ENCODE results near the gene KSR1. TPM values are rescaled to one million over a fixed set of nuclear protein-coding genes. Genes with fewer than 3 reads are reported as not detected.
A peak's percentile ranks its signal among the peaks of the same experiment; 100 is the strongest.
"Not testable (repeated sequence)": the region's sequence is repeated elsewhere in the genome, so short reads cannot be mapped to it uniquely, and the experiment has no call there.

The KSR1 gene
- total and polyA plus RNA-seq, 2 experiments from 2014 or later: 7.8 to 53.2 TPM

GRCh38 chr17:27670791-27671590 is 214.7 kb downstream of the KSR1 start:
- Histone ChIP-seq H3K36me3 (ENCODE audit: insufficient read depth) (no peaks in the 10 kb centered on the region), H3F3A (replicated peaks; ENCODE audit: low read depth) (no peaks in the 10 kb centered on the region), H3K4me2 (no peak overlapping the region), H4K20me1 (replicated peaks; ENCODE audit: insufficient read depth) (no peaks in the 10 kb centered on the region), H3K79me2 (replicated peaks; ENCODE audit: insufficient read depth) (no peaks in the 10 kb centered on the region), H3K9me2 (ENCODE audit: insufficient read depth) (no peaks in the 10 kb centered on the region), H3K4me1 (ENCODE audit: insufficient read depth) (no peaks in the 10 kb centered on the region), H3K4me3 (no peak overlapping the region), H2AFZ (no peak overlapping the region), H3K27me3 (ENCODE audit: insufficient read depth) (no peaks in the 10 kb centered on the region), H3K27ac (ENCODE audit: low read depth) (no peak overlapping the region)
- peaks cover 9% of the 10 kb centered on the region for H3K27me3 Mint-ChIP-seq (ENCODE audit: insufficient read depth, low read depth, poor library complexity)
- ATAC-seq: peak; percentile 55; the same call in 2 of the 3 replicates
- H3K4me3 Mint-ChIP-seq: no peak overlapping the region
- H3K27ac Mint-ChIP-seq: no peak overlapping the region
- no peaks in the 10 kb centered on the region; the same call in 2 of the 3 replicates for H3K4me1 Mint-ChIP-seq
- peak; percentile 18 for DNase-seq (ENCODE audit: low spot score)
- TF ChIP-seq CTCF (conservative IDR thresholded peaks at IDR 0.05; ENCODE audit: low read depth in 2 of 2) (peak in 1 of 2 experiments; percentile 61; a peak in 2 of 4 replicates), ZNF331 (CRISPR knock-in tag; IDR thresholded peaks at IDR 0.05; ENCODE audit: low read depth) (no peak)
- H3K36me3 Mint-ChIP-seq (ENCODE audit: low read depth): no peaks in the 10 kb centered on the region; the same call in 2 of the 3 replicates
- peaks cover 5% of the 10 kb centered on the region; the same call in 1 of the 3 replicates for H3K9me3 Mint-ChIP-seq

GRCh38 chr17:27671591-27671910 is 215.3 kb downstream of the KSR1 start:
- Mint-ChIP-seq H3K9me3 (peaks cover 5% of the 10 kb centered on the region; the same call in 1 of the 3 replicates), H3K4me1 (no peaks in the 10 kb centered on the region; the same call in 2 of the 3 replicates), H3K27me3 (ENCODE audit: insufficient read depth, low read depth, poor library complexity) (peaks cover 12% of the 10 kb centered on the region), H3K36me3 (ENCODE audit: low read depth) (no peaks in the 10 kb centered on the region; the same call in 2 of the 3 replicates), H3K4me3 (no peak overlapping the region), H3K27ac (no peak overlapping the region)
- Histone ChIP-seq H3K27ac (ENCODE audit: low read depth) (no peak overlapping the region), H3K4me1 (ENCODE audit: insufficient read depth) (no peaks in the 10 kb centered on the region), H3K4me3 (no peak overlapping the region), H3K9me2 (ENCODE audit: insufficient read depth) (no peaks in the 10 kb centered on the region), H3K27me3 (ENCODE audit: insufficient read depth) (no peaks in the 10 kb centered on the region), H2AFZ (no peak overlapping the region), H3F3A (replicated peaks; ENCODE audit: low read depth) (no peaks in the 10 kb centered on the region), H3K36me3 (ENCODE audit: insufficient read depth) (no peaks in the 10 kb centered on the region), H4K20me1 (replicated peaks; ENCODE audit: insufficient read depth) (no peaks in the 10 kb centered on the region), H3K79me2 (replicated peaks; ENCODE audit: insufficient read depth) (no peaks in the 10 kb centered on the region), H3K4me2 (no peak overlapping the region)
- ATAC-seq (no peak), DNase-seq (ENCODE audit: low spot score) (no peak)
- TF ChIP-seq ZNF331 (CRISPR knock-in tag; IDR thresholded peaks at IDR 0.05; ENCODE audit: low read depth) (no peak), POLR2AphosphoS5 (IDR thresholded peaks at IDR 0.05; ENCODE audit: low read depth) (no peak), CREB1 (CRISPR knock-in tag; IDR thresholded peaks at IDR 0.05; ENCODE audit: low read depth) (no peak), REST (IDR thresholded peaks at IDR 0.05; ENCODE audit: unreplicated experiment) (no peak), EZH2phosphoT487 (IDR thresholded peaks at IDR 0.05; ENCODE audit: unreplicated experiment) (no peak), STAT1 (IDR thresholded peaks at IDR 0.05; ENCODE audit: unreplicated experiment) (no peak)

- not testable (repeated sequence) for H3K27ac Mint-ChIP-seq; H3K4me1 Mint-ChIP-seq; H3K27ac ChIP-seq (ENCODE audit: low read depth); H3K4me2 ChIP-seq; H3K79me2 ChIP-seq (replicated peaks; ENCODE audit: insufficient read depth); H3K36me3 Mint-ChIP-seq (ENCODE audit: low read depth); H3K4me1 ChIP-seq (ENCODE audit: insufficient read depth); ATAC-seq; H3K4me3 Mint-ChIP-seq; DNase-seq (ENCODE audit: low spot score); H3K4me3 ChIP-seq; H2AFZ ChIP-seq; H3F3A ChIP-seq (replicated peaks; ENCODE audit: low read depth); H3K36me3 ChIP-seq (ENCODE audit: insufficient read depth); H3K27me3 ChIP-seq (ENCODE audit: insufficient read depth); H3K9me2 ChIP-seq (ENCODE audit: insufficient read depth); H3K9me3 Mint-ChIP-seq; H4K20me1 ChIP-seq (replicated peaks; ENCODE audit: insufficient read depth)
- H3K27me3 Mint-ChIP-seq (ENCODE audit: insufficient read depth, low read depth, poor library complexity): peaks cover 12% of the 10 kb centered on the region
Measured at GRCh38 chr17:27671977-27672480, 215.8 kb downstream of the KSR1 start.
